Breast epithelium (tissue), 4 donors: Measurements from ENCODE around the gene ENKUR. TPM values are rescaled to one million over a fixed set of nuclear protein-coding genes. Genes with fewer than 3 reads are reported as not detected.
A peak's percentile ranks its signal among the peaks of the same experiment; 100 is the strongest.

Source experiments
- DNase-seq, 2 donors: peaks; one replicate each; pipeline ENCODE4 v3.0.0-alpha.2; 2019; ENCODE audit warnings: low spot score in 2 of 2
- H3K27ac ChIP-seq, 2 donors: fragments of 200-600 bp; sonication (generic) in 1 of 2; one replicate each; pipeline ENCODE4 v1.5.1; 2016 to 2019; ENCODE audit warnings: mild to moderate bottlenecking in 1 of 2
- H3K27me3 ChIP-seq, 2 donors: fragments of 200-600 bp; sonication (generic) in 1 of 2; one replicate each; pipeline versions ENCODE4 v1.5.1 to v1.6.0; 2017 to 2019; ENCODE audit warnings: control low read depth in 1 of 2, mild to moderate bottlenecking in 1 of 2
- H3K36me3 ChIP-seq: fragments of 200-600 bp; one replicate; pipeline ENCODE4 v1.5.1; 2019
- H3K4me1 ChIP-seq, 2 donors: fragments of 200-600 bp; sonication (generic); one replicate each; pipeline ENCODE4 v1.5.1; 2016 to 2019; ENCODE audit warnings: control low read depth in 1 of 2
- H3K4me3 ChIP-seq, 3 donors: fragments of 200-600 bp; sonication (generic); 1 replicate in 2 of 3; 2 replicates in 1 of 3; pipeline ENCODE4 v1.5.1; 2016 to 2019; ENCODE audit warnings: mild to moderate bottlenecking in 3 of 3, moderate library complexity in 2 of 3
- H3K9me3 ChIP-seq, 2 donors: fragments of 200-600 bp; sonication (generic) in 1 of 2; one replicate each; pipeline ENCODE4 v1.5.1; 2016 to 2019; ENCODE audit warnings: control low read depth in 1 of 2
- POLR2A ChIP-seq: fragments of 450-650 bp; IDR thresholded peaks from one replicate; pipeline ENCODE4 v1.6.1; 2016; ENCODE audit warnings: antibody characterized with exemption, mild to moderate bottlenecking, moderate library complexity
- POLR2AphosphoS5 ChIP-seq, 3 donors: sonication (generic); formaldehyde crosslinking; IDR thresholded peaks; one replicate each; pipeline ENCODE4 v1.6.1; 2017; ENCODE audit warnings: antibody characterized with exemption in 3 of 3
- intact Hi-C: fragments of 100-400 bp; cut with DNase I; formaldehyde crosslinking; loops from one replicate; pipeline ENCODE4 v1.15.1; 2023; ENCODE audit warnings: low total_unique reads
- total RNA-seq, 3 donors: library from RNA; depleted of rRNA; stranded (reverse); fragments of >200 nt; gene quantifications; one replicate each; pipeline ENCODE4 v1.1.0, GENCODE V29; 2016
- TF ChIP-seq, protein P1 (sequence below), 3 donors: fragments of 450-650 bp; IDR thresholded peaks; one replicate each; pipeline ENCODE4 v1.5.1; 2016 to 2017; ENCODE audit warnings: antibody characterized with exemption in 3 of 3, mild to moderate bottlenecking in 3 of 3, moderate library complexity in 3 of 3

Gene ENKUR
- total RNA-seq, 3 donors from 2014 or later = not detected

DNA sequence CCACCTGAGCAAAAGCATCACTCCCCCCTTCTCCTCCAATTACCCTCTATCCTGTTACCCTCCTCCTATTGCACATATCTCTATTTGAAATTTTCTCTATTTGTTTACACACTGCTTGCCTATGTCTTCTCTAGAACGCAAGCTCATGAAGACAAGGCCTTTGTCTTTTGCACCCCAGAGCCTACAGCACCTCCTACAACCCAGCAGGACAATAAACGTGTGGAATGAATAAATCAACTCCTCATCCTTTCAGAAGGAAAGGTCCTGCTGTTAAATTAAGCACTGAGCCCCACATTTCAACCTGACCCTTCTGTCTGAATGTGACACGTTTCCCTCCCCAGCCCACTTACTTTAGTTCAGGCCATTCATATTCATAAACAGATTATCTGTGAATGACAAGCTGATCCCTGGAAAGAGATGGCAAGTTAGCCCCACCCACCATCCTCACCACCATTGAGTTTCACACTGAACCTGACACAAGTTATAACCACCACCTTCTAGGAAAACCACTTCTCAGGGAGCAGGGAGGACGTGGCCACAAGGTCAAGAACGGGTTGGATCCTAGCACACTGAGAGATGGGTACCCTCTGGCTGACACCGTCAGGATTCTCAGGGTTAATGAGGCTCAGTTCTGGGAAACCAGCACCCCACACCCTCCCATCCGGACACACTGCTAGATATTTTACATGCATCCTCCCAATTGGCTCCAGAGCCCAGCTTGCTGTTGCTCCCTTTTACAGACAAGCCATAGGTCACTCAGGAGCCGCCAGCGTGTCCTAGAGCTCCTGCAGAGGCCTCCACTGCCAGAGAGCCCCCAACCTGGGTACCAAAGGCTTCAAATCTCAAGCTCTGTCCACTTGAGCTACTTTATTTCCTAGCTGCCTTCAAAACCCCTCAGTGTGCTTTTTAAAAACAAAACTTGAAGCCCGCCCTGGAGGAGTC is 64.5 kb downstream of the ENKUR start:
- intact Hi-C loops = no loop called here
- H3K4me1 ChIP-seq = peaks cover 0 to 3% of the 10 kb centered on the region in 2 donors
- H3K4me3 ChIP-seq = peak overlapping the region; percentile 61 to 78 (median 72)
- peak overlapping the region; percentile 91 to 96 for H3K27ac ChIP-seq
- peak in 1 of 2 donors; percentile 21 for DNase-seq
- no peaks in the 10 kb centered on the region for H3K27me3 ChIP-seq
- TF ChIP-seq, protein P1, sequence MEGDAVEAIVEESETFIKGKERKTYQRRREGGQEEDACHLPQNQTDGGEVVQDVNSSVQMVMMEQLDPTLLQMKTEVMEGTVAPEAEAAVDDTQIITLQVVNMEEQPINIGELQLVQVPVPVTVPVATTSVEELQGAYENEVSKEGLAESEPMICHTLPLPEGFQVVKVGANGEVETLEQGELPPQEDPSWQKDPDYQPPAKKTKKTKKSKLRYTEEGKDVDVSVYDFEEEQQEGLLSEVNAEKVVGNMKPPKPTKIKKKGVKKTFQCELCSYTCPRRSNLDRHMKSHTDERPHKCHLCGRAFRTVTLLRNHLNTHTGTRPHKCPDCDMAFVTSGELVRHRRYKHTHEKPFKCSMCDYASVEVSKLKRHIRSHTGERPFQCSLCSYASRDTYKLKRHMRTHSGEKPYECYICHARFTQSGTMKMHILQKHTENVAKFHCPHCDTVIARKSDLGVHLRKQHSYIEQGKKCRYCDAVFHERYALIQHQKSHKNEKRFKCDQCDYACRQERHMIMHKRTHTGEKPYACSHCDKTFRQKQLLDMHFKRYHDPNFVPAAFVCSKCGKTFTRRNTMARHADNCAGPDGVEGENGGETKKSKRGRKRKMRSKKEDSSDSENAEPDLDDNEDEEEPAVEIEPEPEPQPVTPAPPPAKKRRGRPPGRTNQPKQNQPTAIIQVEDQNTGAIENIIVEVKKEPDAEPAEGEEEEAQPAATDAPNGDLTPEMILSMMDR (IDR thresholded peaks at IDR 0.05) = no peak
- TF ChIP-seq POLR2AphosphoS5 (IDR thresholded peaks at IDR 0.05) (no peak), POLR2A (no peak)
- no peaks in the 10 kb centered on the region for H3K9me3 ChIP-seq
- H3K36me3 ChIP-seq = no peaks in the 10 kb centered on the region

DNA sequence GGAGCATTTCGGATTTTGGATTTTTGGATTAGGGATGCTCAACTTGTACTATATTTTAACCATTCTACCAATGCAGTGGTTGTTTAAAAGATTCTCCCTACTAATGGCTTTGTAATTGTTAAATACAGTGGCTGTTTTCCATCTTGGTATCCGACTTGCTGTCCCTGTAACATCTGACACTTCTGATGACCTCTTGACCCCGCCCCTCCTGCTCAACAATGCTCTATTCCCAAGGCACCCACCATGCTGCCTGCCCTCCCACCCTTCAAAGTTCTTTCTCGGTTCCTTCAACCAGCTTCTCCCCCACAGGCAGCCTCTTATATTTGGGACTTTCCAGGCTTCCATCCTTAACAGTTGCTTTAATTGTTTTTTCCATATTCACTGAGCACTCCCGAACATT is 65.5 kb downstream of the ENKUR start:
- no peaks in the 10 kb centered on the region for H3K27me3 ChIP-seq
- no peak overlapping the region for H3K4me3 ChIP-seq
- intact Hi-C loops = no loop called here
- no peaks in the 10 kb centered on the region for H3K36me3 ChIP-seq
- TF ChIP-seq, protein P1 (IDR thresholded peaks at IDR 0.05) = no peak
- TF ChIP-seq POLR2AphosphoS5 (IDR thresholded peaks at IDR 0.05) = no peak
- no peak for TF ChIP-seq POLR2A
- H3K9me3 ChIP-seq = no peaks in the 10 kb centered on the region
- peaks cover 0 to 3% of the 10 kb centered on the region in 2 donors for H3K4me1 ChIP-seq
- DNase-seq = no peak
- H3K27ac ChIP-seq = no peak overlapping the region

DNA sequence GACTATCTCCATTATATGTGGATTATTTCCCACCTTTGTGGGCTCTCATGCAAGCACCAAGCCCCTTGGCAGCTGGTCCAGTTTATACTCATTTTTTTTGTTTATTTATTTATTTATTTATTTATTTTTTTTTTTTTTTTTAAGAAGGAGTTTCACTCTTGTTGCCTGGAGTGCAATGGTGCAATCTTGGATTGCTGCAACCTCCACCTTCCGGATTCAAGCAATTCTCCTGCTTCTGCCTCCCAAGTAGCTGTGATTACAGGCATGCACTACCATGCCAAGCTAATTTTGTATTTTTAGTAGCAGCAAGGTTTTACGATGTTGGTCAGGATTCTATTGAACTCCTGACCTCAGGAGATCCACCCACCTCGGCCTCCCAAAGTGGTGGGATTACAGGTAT is 66.3 kb downstream of the ENKUR start:
- no peak for DNase-seq
- H3K4me1 ChIP-seq = peaks cover 0 to 3% of the 10 kb centered on the region in 2 donors
- H3K4me3 ChIP-seq = no peak overlapping the region
- H3K36me3 ChIP-seq = no peaks in the 10 kb centered on the region
- TF ChIP-seq POLR2A (no peak), POLR2AphosphoS5 (IDR thresholded peaks at IDR 0.05) (no peak)
- TF ChIP-seq, protein P1 (IDR thresholded peaks at IDR 0.05) = no peak
- H3K9me3 ChIP-seq = no peaks in the 10 kb centered on the region
- intact Hi-C loops = no loop called here
- H3K27me3 ChIP-seq = no peaks in the 10 kb centered on the region
- H3K27ac ChIP-seq = peak overlapping the region in 1 of 2 donors; percentile 35

DNA sequence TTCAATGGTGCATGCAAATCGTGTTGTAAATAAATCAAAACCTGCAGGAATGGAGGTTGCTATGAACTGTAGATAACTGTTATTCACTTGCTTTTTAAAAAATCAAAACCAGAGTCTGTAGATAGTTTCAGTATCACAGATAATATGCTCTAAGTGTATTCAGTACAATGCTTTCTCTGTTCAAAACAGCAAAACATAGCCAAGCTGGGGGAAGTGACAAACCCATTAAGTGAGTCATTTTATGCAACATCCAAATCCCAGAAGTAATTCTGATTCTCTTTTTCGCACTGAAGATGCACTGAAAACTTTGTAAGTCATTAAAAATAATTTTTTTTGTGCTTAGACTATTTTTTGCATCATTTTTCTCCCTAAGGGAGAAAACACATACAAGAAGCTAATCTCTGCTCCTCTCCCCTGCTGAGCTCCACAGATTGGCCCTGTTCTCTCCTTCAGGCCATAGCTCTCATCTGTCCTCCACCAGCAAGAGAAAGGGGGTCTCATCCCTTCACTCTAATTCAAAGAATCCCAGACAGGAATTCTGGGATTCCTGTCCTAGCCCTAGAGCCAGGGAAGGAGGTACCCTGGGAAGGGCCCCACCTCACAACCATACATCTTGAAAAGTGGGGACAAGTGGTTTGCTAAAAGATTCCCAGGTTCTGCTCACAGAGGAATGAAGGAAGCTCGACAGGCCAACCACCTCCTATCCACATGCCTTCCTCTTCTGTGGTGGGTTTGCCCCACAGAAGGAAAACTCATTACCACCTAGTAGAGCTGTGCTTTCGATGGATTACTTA is 68.5 kb downstream of the ENKUR start:
- TF ChIP-seq POLR2A (no peak), POLR2AphosphoS5 (IDR thresholded peaks at IDR 0.05) (no peak)
- TF ChIP-seq, protein P1 (IDR thresholded peaks at IDR 0.05) = no peak
- intact Hi-C loops = no loop called here
- Histone ChIP-seq H3K9me3 (no peaks in the 10 kb centered on the region), H3K36me3 (no peaks in the 10 kb centered on the region), H3K27ac (peak overlapping the region; percentile 65 to 89), H3K4me3 (no peak overlapping the region), H3K4me1 (no peaks in the 10 kb centered on the region), H3K27me3 (no peaks in the 10 kb centered on the region)
- no peak for DNase-seq
